ENCODE results near the gene TNFAIP2.

TNFAIP2 gene

GRCh38 chr14:103142026-103142425 lies 18.8 kb downstream of the TNFAIP2 start:
- TF ChIP-seq CTCF (IDR thresholded peaks at IDR 0.05; ENCODE audit: control extremely low read depth, extremely low read depth, low read depth, missing control alignments) = no peak
- DNase-seq (ENCODE audit: extremely low spot score) = no peak
- POLR2A ChIA-PET = no interaction called here
- CTCF ChIA-PET = interaction anchor here (1.5 to 8.5 kb wide), 5 partner anchors 8 to 45 kb away, joined by 3 to 121 read pairs (median 15); no protein-coding TSS in a partner anchor

GRCh38 chr14:103142721-103143302 lies 19.6 kb downstream of the TNFAIP2 start:
- POLR2A ChIA-PET = no interaction called here
- DNase-seq (ENCODE audit: extremely low spot score) = no peak
- CTCF ChIA-PET = interaction anchor here (1.5 to 8.5 kb wide), 3 partner anchors 14 to 44 kb away, joined by 3 to 121 read pairs (median 22); no protein-coding TSS in a partner anchor
- TF ChIP-seq CTCF (IDR thresholded peaks at IDR 0.05; ENCODE audit: control extremely low read depth, extremely low read depth, low read depth, missing control alignments) = no peak

- POLR2A ChIA-PET = no interaction called here
- no peak for DNase-seq (ENCODE audit: extremely low spot score)
- CTCF ChIA-PET = interaction anchor here (0.9 to 8.5 kb wide), 2 partner anchors 9 to 39 kb away, joined by 4 to 121 read pairs; no protein-coding TSS in a partner anchor
- no peak for TF ChIP-seq CTCF (IDR thresholded peaks at IDR 0.05; ENCODE audit: control extremely low read depth, extremely low read depth, low read depth, missing control alignments)
Measured at GRCh38 chr14:103143506-103143905, 20.2 kb downstream of the TNFAIP2 start.

GRCh38 chr14:103144085-103144484 lies 20.8 kb downstream of the TNFAIP2 start:
- no peak for TF ChIP-seq CTCF (IDR thresholded peaks at IDR 0.05; ENCODE audit: control extremely low read depth, extremely low read depth, low read depth, missing control alignments)
- DNase-seq (ENCODE audit: extremely low spot score) = no peak
- ChIA-PET CTCF (interaction anchor here (0.9 to 8.5 kb wide), 2 partner anchors 10 to 40 kb away, joined by 4 to 121 read pairs; no protein-coding TSS in a partner anchor), POLR2A (no interaction called here)

GRCh38 chr14:103146141-103146709 lies 23.0 kb downstream of the TNFAIP2 start:
- POLR2A ChIA-PET = no interaction called here
- no peak for DNase-seq (ENCODE audit: extremely low spot score)
- CTCF ChIA-PET = interaction anchor here (1.0 kb wide), 1 partner anchor 41 kb away, joined by 4 read pairs; no protein-coding TSS in a partner anchor

More at GRCh38 chr14:103146141-103146709, 23.0 kb downstream of the TNFAIP2 start:
- no peak for TF ChIP-seq CTCF (IDR thresholded peaks at IDR 0.05; ENCODE audit: control extremely low read depth, extremely low read depth, low read depth, missing control alignments)
